IMR-90 (cell line): Measurements from ENCODE around the gene DCST2. TPM values are rescaled to one million over a fixed set of nuclear protein-coding genes. Genes with fewer than 3 reads are reported as not detected.

Source experiments
- ATAC-seq: fragments of 200-7000 bp; cut with Tn5 transposase; 2 replicates; pipeline ENCODE4 v1.9.1; 2020; ENCODE audit warnings: low read depth, mild to moderate bottlenecking, moderate library complexity
- BruUV-seq: library from RNA; stranded (reverse); fragments of 400-500 nt; replicated peaks from 2 replicates; lab custom pipeline; 2021; lab: Mats Ljungman, UMichigan
- CTCF ChIA-PET: fragments of 300-600 bp; formaldehyde crosslinking; extraction: SDS; loops from one replicate; lab custom pipeline; 2021; ENCODE audit warnings: antibody characterized with exemption; lab: Yijun Ruan, JAX
- POLR2A ChIA-PET: fragments of 300-600 bp; sonication (Branson Sonifier 250); formaldehyde crosslinking; loops from one replicate; lab custom pipeline; 2022; ENCODE audit warnings: antibody characterized with exemption; ENCODE audit not compliant: unreplicated experiment; lab: Charles Lee
- DNase-seq: peaks from one replicate; pipeline ENCODE4 v3.0.0; 2013
- H2AFZ ChIP-seq: replicated peaks from 2 replicates; pipeline ENCODE3; 2013; ENCODE audit warnings: low read length, mild to moderate bottlenecking; ENCODE audit not compliant: poor library complexity
- H2AK5ac ChIP-seq: 2 replicates; pipeline ENCODE4 v1.6.1; 2013; ENCODE audit warnings: low read depth, low read length, inconsistent platforms
- H2AK9ac ChIP-seq: replicated peaks from 2 replicates; pipeline ENCODE3; 2013; ENCODE audit warnings: mild to moderate bottlenecking, low read depth, low read length, moderate library complexity; ENCODE audit not compliant: poor library complexity
- H2BK120ac ChIP-seq: 2 replicates; pipeline ENCODE4 v1.6.1; 2013; ENCODE audit warnings: low read depth, low read length, inconsistent platforms
- H2BK15ac ChIP-seq: 3 replicates; pipeline ENCODE4 v1.6.1; 2013; ENCODE audit warnings: low read depth, low read length, inconsistent platforms
- H2BK20ac ChIP-seq: 2 replicates; pipeline ENCODE4 v1.6.1; 2013; ENCODE audit warnings: low read depth, mild to moderate bottlenecking, inconsistent platforms, low read length, moderate library complexity
- H2BK5ac ChIP-seq: 2 replicates; pipeline ENCODE4 v1.6.1; 2013; ENCODE audit warnings: mild to moderate bottlenecking, low read depth, low read length, inconsistent platforms; ENCODE audit not compliant: poor library complexity, severe bottlenecking
- H3K14ac ChIP-seq: replicated peaks from 2 replicates; pipeline ENCODE4 v1.6.1; 2013; ENCODE audit warnings: low read depth, low read length, inconsistent platforms
- H3K18ac ChIP-seq: 2 replicates; pipeline ENCODE4 v1.6.1; 2013; ENCODE audit warnings: low read depth, low read length, control low read depth
- H3K23ac ChIP-seq: 2 replicates; pipeline ENCODE4 v1.6.1; 2013; ENCODE audit warnings: low read depth, low read length, inconsistent platforms
- H3K27ac ChIP-seq: 2 replicates; pipeline ENCODE4 v1.5.1; 2013; ENCODE audit warnings: mild to moderate bottlenecking, control low read depth, low read length; ENCODE audit not compliant: insufficient read depth
- H3K27me3 ChIP-seq: 2 replicates; pipeline ENCODE4 v1.6.1; 2013; ENCODE audit warnings: low read length; ENCODE audit not compliant: control insufficient read depth, insufficient read depth
- H3K36me3 ChIP-seq: 2 replicates; pipeline ENCODE4 v1.6.1; 2013; ENCODE audit warnings: low read length, mixed read lengths; ENCODE audit not compliant: control insufficient read depth, insufficient read depth
- H3K4ac ChIP-seq: 2 replicates; pipeline ENCODE4 v1.6.1; 2013; ENCODE audit warnings: low read depth, low read length, inconsistent platforms
- H3K4me1 ChIP-seq: 2 replicates; pipeline ENCODE4 v1.6.1; 2013; ENCODE audit warnings: low read length, mixed read lengths; ENCODE audit not compliant: control insufficient read depth, insufficient read depth
- H3K4me2 ChIP-seq: 2 replicates; pipeline ENCODE4 v1.6.1; 2013; ENCODE audit warnings: low read depth, mild to moderate bottlenecking, control low read depth, low read length, moderate library complexity
- H3K4me3 ChIP-seq: 2 replicates; pipeline ENCODE4 v1.5.1; 2013; ENCODE audit warnings: low read depth, mild to moderate bottlenecking, control low read depth, low read length, moderate library complexity; ENCODE audit not compliant: insufficient read depth
- H3K56ac ChIP-seq: 2 replicates; pipeline ENCODE4 v1.6.1; 2013; ENCODE audit warnings: low read length, inconsistent platforms; ENCODE audit not compliant: insufficient read depth; ENCODE audit errors: extremely low read depth
- H3K79me1 ChIP-seq, 2 experiments: 2 replicates each; pipeline ENCODE4 v1.6.1; 2013; ENCODE audit warnings: low read length in 2 of 2, inconsistent platforms in 1 of 2, low read depth in 1 of 2
- H3K9ac ChIP-seq: 2 replicates; pipeline ENCODE4 v1.6.1; 2013; ENCODE audit warnings: low read depth, low read length, control low read depth
- H3K9me1 ChIP-seq: 2 replicates; pipeline ENCODE4 v1.6.1; 2013; ENCODE audit warnings: low read length, inconsistent platforms; ENCODE audit not compliant: insufficient read depth
- H3K9me3 ChIP-seq: 2 replicates; pipeline ENCODE4 v1.6.1; 2013; ENCODE audit warnings: low read length; ENCODE audit not compliant: control insufficient read depth, insufficient read depth
- H4K20me1 ChIP-seq: 2 replicates; pipeline ENCODE4 v1.6.1; 2013; ENCODE audit warnings: low read length, inconsistent platforms; ENCODE audit not compliant: insufficient read depth
- H4K5ac ChIP-seq: 2 replicates; pipeline ENCODE4 v1.6.1; 2013; ENCODE audit warnings: mild to moderate bottlenecking, low read depth, low read length, control low read depth
- H4K8ac ChIP-seq, 2 experiments: 2 replicates each; pipeline ENCODE4 v1.6.1; 2013; ENCODE audit warnings: low read depth in 2 of 2, low read length in 2 of 2, control low read depth in 1 of 2, inconsistent platforms in 1 of 2
- H4K91ac ChIP-seq: 2 replicates; pipeline ENCODE4 v1.6.1; 2013; ENCODE audit warnings: low read depth, low read length, inconsistent platforms; ENCODE audit not compliant: insufficient read depth
- SMC3 ChIP-seq: fragments of 150-350 bp; IDR thresholded peaks from 2 replicates; pipeline ENCODE4 v1.6.1; 2016; ENCODE audit warnings: low read depth, mild to moderate bottlenecking, antibody characterized with exemption, low read length, moderate library complexity
- WGBS, 2 experiments: methylation state at CpG; one replicate each; pipeline versions ENCODE4 v1.1.5 to v1.1.7; 2013; ENCODE audit warnings: missing lambda C conversion rate in 2 of 2; ENCODE audit not compliant: insufficient read length in 1 of 2; ENCODE audit errors: extremely low coverage in 2 of 2; 5-methylcytosine and 5-hydroxymethylcytosine counted together
- dilution Hi-C: fragments of 300-500 bp; cut with HindIII; formaldehyde crosslinking; loops from one replicate; pipeline ENCODE4 v1.14.3; 2018; ENCODE audit warnings: low sequenced_read_pairs; ENCODE audit not compliant: unreplicated experiment
- in situ Hi-C: fragments of 300-500 bp; cut with MboI; formaldehyde crosslinking; loops from 3 replicates; pipeline ENCODE4 v1.14.3; 2019; ENCODE audit warnings: low sequenced_read_pairs, inconsistent platforms, mixed read lengths
- intact Hi-C: fragments of 100-400 bp; cut with micrococcal nuclease; formaldehyde crosslinking; loops from 2 replicates; pipeline ENCODE4 v1.10.0; 2022
- polyA plus RNA-seq, 3 experiments: library from polyadenylated mRNA; depleted of rRNA; stranded (reverse); fragments of >200 nt; gene quantifications; 2 replicates each; pipeline ENCODE4 v1.2.3, GENCODE V29; 2012; ENCODE audit warnings: low replicate concordance in 1 of 3
- total RNA-seq: library from RNA; depleted of rRNA; stranded (reverse); fragments of >200 nt; gene quantifications from 2 replicates; pipeline ENCODE4 v1.2.3, GENCODE V29; 2012

DCST2 gene
- total and polyA plus RNA-seq, 2 of the 4 experiments (the other 2 are of a cell fraction), result 0.14 TPM; not detected in 1

GRCh38 chr1:155035936-155036335 is 2.4 kb upstream of the DCST2 start:
- in situ Hi-C loops, result no loop called here
- ChIA-PET CTCF (no interaction called here), POLR2A (no interaction called here)
- Histone ChIP-seq H2AFZ (no peak overlapping the region), H2AK9ac (no peak overlapping the region), H3K4ac (no peak overlapping the region), H3K9ac (no peak overlapping the region), H3K36me3 (no peaks in the 10 kb centered on the region), H3K56ac (no peak overlapping the region), H2BK120ac (no peak overlapping the region), H3K18ac (no peak overlapping the region), H4K20me1 (no peaks in the 10 kb centered on the region), H4K91ac (no peak overlapping the region), H2BK15ac (no peak overlapping the region), H4K8ac (no peak overlapping the region), H3K14ac (no peak overlapping the region), H2BK5ac (no peak overlapping the region), H3K4me1 (peaks cover 1% of the 10 kb centered on the region; the same call in 1 of the 2 replicates), H3K4me3 (no peak overlapping the region), H3K9me3 (no peaks in the 10 kb centered on the region), H4K5ac (no peak overlapping the region), H3K27me3 (peaks cover 37% of the 10 kb centered on the region), H3K4me2 (no peak overlapping the region), H3K79me1 (no peaks in the 10 kb centered on the region), H3K9me1 (peaks cover 6% of the 10 kb centered on the region; the same call in 1 of the 2 replicates), H2AK5ac (no peak overlapping the region), H3K27ac (no peak overlapping the region), H3K23ac (no peak overlapping the region), H2BK20ac (no peak overlapping the region)
- no peak for TF ChIP-seq SMC3
- BruUV-seq, result no TSS peak
- DNase-seq, result no peak
- dilution Hi-C loops, result no loop called here
- intact Hi-C loops, result no loop called here
- WGBS, 2 experiments, result 100% methylated on average over 1 of the region's 2 CpGs; no CpG with 5 or more reads in 1 of the 2 experiments
- ATAC-seq, result no peak
